Limb (tissue), 2 donors: ENCODE data around the gene S100PBP.
A peak's percentile ranks its signal among the peaks of the same experiment; 100 is the strongest.

ENCODE experiments used
- DNase-seq, 2 donors: peaks; one replicate each; pipeline ENCODE4 v3.0.0-alpha.2; 2016; ENCODE audit errors: extremely low spot score in 2 of 2

The S100PBP gene

GRCh38 chr1:32825181-32825580, 7.7 kb downstream of the S100PBP start:
- DNase-seq: no peak

- peak in 1 of 2 donors; percentile 28 for DNase-seq
Observed at GRCh38 chr1:32828341-32828740, 10.9 kb downstream of the S100PBP start.

GRCh38 chr1:32830092-32830852, 12.8 kb downstream of the S100PBP start:
- DNase-seq: no peak

- no peak for DNase-seq
Observed at GRCh38 chr1:32831878-32832277, 14.4 kb downstream of the S100PBP start.

GRCh38 chr1:32848354-32849063, 31.1 kb downstream of the S100PBP start:
- DNase-seq: no peak

- DNase-seq: no peak
Observed at GRCh38 chr1:32855861-32856617, 38.6 kb downstream of the S100PBP start.

GRCh38 chr1:32858136-32858535, 40.7 kb downstream of the S100PBP start:
- no peak for DNase-seq

- no peak for DNase-seq
Observed at GRCh38 chr1:32858791-32859190, 41.3 kb downstream of the S100PBP start.

- no peak for DNase-seq
Observed at GRCh38 chr1:32859915-32860314, 42.5 kb downstream of the S100PBP start.

- DNase-seq: no peak
Observed at GRCh38 chr1:32860566-32860965, 43.1 kb downstream of the S100PBP start.

GRCh38 chr1:32861904-32862695, 44.6 kb downstream of the S100PBP start:
- DNase-seq: no peak

GRCh38 chr1:32863218-32863880, 45.9 kb downstream of the S100PBP start:
- DNase-seq: no peak

GRCh38 chr1:32863881-32864245, 46.4 kb downstream of the S100PBP start:
- DNase-seq: no peak

- DNase-seq: no peak
Observed at GRCh38 chr1:32864375-32865019, 47.0 kb downstream of the S100PBP start.

GRCh38 chr1:32865639-32866405, 48.4 kb downstream of the S100PBP start:
- DNase-seq: no peak

- DNase-seq: no peak
Observed at GRCh38 chr1:32867151-32867550, 49.7 kb downstream of the S100PBP start.

- DNase-seq: no peak
Observed at GRCh38 chr1:32867671-32868070, 50.2 kb downstream of the S100PBP start.

- DNase-seq: no peak
Observed at GRCh38 chr1:32868085-32868484, 50.6 kb downstream of the S100PBP start.

- no peak for DNase-seq
Observed at GRCh38 chr1:32868806-32869455, 51.5 kb downstream of the S100PBP start.
